Measurements from ENCODE around the gene SLCO2A1. TPM values are rescaled to one million over a fixed set of nuclear protein-coding genes. Genes with fewer than 3 reads are reported as not detected.

Gene SLCO2A1
- total and polyA plus RNA-seq, 2 donors, result 3.0 to 25.6 TPM

Other genes with a start within 250 kb of the SLCO2A1 start
- 43.9 TPM for gene SRPRB, start 224.1 kb downstream of the SLCO2A1 start, total RNA-seq
- gene SRPRB, start 224.1 kb downstream of the SLCO2A1 start, polyA plus RNA-seq, result 25.2 TPM
- gene RAB6B, start 134.0 kb downstream of the SLCO2A1 start, total RNA-seq, result 3.4 TPM
- gene RAB6B, start 134.0 kb downstream of the SLCO2A1 start, polyA plus RNA-seq, result 2.5 TPM
- 197 TPM for gene RYK, start 220.9 kb upstream of the SLCO2A1 start, total RNA-seq
- gene RYK, start 220.9 kb upstream of the SLCO2A1 start, polyA plus RNA-seq, result 56.4 TPM